GM19463 (cell line): ENCODE results near the gene ST6GALNAC6.
"Not testable (repeated sequence)": the region's sequence is repeated elsewhere in the genome, so short reads cannot be mapped to it uniquely, and the experiment has no call there.

Source experiments
- ATAC-seq: cut with Tn5 transposase; IDR thresholded peaks from one replicate; pipeline ENCODE4 v1.9.1; 2021; ENCODE audit warnings: mild to moderate bottlenecking, moderate library complexity; ENCODE audit not compliant: unreplicated experiment

Gene ST6GALNAC6

DNA sequence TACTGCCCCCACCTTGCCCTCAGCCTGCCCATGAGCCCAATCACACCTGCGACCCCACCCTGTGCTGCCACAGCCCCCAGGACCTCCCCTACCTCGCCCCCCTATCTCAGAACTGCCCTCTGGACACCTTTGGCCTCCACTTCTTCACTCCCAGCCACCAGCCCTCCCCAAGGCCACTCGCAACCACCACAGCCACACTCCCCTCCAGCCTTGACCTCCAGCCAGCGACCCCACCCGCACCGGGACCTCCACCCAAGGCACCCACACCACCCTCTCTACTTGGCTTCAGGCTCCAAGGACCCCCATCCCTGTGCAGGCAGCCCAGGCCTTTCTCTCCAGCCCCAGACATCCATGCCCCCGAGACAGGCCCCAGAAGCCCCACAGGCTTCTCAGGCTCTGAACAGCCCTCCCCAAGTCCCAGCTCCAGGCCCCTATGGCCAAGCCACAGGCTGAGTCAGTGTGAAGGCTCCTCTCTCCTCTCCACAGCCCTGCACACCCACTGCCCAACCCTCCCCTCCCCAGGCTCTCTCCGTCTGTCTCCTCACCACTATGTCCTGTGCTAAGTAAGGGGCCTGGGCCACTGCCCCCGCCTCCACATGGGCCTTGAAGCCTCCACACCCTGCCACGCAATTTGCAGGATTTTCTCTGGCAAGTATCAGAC, 24.0 kb downstream of the ST6GALNAC6 start:
- no peak for ATAC-seq

DNA sequence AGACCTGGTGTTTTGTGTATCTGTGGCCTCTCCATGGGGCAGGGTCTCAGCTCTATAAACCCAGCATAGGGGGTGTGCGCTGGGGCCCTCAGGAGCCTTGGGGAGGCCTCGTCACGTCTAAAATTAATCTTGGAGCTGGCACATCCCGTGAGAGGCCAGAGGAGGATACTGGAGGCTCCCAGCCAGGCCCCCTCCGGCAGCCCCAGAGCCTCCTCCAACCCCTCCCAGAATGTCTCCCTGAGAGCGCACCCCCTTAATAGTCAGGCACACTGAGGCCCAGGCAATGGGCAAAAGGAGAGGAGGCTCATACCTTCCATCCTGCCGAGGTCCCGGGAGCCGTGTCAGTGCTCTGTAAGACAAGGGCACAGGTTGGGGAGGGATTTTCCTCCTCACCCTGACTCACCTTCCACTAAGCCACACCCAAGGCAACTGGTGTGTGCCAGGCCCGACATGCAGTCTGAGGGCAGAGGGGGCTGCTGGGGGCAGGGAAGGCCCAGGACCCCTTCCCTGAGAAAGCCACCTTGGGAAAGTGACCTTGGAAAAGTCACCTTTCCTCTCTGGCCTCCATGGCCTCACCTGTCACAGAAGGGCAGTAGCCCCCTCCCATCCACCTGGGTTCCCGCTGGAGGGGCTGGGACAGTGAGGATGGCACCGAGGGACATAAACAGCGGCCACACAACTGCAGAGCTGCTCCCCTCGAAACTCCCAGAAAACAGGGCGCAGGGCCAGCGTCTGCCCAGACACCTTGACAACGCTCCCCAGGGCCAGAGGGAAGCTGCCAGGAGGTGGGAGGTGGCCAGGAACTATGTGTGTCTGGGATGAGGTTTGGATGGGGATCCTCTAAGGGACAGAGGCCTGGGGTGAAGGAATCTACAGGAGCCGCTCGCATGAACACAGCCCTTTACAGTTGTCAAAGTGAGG, 24.8 kb downstream of the ST6GALNAC6 start:
- ATAC-seq = no peak

DNA sequence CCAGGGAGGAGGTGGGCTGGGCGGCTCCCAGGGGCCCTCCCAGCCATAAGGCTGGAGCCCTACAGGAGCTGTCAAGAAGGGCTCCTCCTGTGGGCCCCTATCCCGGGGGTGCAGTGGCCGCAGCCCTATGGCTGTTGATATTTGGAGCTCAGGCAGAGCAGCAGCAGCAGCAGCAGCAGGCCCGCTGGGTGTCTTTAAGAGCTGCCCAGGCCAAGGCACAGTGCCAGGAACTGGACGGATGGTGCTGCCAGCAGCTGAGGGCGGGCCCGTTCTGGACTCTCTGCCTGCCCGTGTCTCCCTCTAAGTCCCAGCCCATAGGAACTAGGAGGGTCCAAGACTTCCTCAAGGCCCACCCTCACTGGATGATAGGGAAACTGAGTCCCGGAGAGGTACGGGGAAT, 25.5 kb downstream of the ST6GALNAC6 start:
- no peak for ATAC-seq

DNA sequence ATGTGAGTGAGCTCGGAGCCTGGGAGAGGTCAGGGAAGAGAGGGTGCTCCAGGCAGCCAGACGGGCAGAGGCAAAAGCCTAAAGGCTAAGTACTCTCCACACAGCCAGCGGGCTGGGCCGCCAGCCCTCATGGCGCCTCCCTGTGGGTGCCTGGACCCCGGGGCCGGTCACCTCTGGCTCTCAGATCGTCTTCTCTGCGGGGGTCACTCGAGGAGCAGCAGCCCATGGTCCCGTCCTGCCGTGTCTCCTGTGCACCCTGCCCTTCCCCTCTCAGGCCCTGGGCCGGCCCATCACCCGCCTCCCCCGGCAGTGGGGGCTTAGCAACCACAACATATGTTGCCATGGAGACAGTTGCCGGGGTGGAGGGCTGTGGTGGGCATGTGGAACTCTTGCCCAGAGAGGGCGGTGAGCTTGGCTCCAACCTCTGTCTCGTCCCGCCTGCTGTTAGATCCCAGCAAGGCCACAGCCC, 26.1 kb downstream of the ST6GALNAC6 start:
- no peak for ATAC-seq

DNA sequence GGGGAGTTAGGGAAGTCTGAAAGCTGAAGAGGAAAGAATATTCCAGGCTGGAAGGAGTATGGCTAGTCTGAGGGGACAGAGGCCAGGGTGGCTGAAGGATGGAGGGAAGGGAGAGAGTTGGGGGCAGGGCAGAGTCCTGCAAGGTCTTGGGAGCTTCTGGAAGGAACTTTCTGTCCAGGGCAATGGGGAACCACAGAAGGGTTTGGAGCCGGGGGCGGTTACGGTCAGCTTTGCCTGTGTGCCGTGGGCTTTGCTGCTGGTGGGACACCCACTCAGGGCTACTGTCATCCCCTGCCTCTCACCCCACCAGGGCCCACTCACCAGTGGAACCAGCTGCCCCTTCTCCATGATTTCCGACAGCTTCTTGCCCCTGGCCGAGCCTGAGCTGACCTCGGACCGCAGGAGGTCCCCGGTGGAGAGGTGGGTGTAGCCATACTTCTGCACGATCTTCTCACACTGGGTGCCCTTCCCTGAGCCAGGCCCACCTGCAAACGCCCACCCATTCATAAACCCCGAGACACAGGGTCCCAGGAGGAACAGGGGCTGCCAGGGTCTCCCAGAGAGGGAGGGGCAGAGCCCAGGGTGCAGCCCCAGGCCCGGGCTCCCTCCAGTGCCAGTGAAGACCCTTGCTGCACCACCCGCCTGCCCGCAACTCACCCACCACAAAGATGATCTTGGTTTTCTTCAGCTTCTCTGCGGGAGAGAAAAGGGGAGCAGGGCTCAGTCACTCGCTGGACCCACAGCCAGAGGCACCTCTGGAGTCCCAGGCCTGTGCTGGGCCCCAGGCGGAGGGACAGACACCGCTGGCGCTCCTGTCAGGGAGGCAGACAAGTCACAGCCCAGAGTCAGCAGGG, 26.8 kb downstream of the ST6GALNAC6 start:
- ATAC-seq = no peak

DNA sequence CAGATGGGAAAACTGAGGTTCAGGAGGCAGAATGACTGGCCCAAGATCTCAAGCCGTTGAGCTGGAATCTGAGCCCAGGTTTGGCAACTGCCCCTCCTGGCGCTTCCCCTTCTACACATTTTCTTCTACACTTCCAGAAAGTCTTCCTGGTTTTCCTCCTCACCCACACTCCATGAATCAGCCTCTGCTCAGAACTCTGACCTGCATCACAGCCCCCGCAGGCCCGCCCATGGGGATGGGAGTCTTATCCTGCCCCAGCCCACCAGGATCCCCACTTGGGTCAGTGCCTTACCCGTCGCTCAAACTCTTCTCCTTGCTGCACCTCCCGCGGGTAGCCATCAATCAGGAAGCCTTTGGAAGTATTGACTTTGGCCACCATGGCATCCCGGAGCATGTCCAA, 27.9 kb downstream of the ST6GALNAC6 start:
- no peak for ATAC-seq

DNA sequence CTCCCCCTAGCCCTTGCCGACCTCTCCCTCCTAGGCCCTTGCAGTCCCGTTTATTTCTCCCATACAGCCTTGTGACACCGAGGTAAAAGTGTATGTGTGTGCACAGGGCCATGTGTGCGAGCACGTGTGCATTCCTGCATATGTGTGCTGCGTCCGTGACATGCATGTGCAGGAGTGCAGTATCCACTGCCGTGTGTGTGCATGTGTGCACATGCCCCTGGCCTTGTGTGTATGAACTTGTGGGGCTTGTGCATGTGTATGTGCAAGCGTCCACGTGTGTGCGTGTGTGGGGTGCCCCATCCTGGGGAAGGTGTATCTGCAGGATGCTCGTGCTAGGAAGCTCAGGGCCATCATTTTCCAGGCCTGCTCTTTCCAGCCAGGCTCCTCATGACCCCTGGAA, 28.5 kb downstream of the ST6GALNAC6 start:
- no peak for ATAC-seq

DNA sequence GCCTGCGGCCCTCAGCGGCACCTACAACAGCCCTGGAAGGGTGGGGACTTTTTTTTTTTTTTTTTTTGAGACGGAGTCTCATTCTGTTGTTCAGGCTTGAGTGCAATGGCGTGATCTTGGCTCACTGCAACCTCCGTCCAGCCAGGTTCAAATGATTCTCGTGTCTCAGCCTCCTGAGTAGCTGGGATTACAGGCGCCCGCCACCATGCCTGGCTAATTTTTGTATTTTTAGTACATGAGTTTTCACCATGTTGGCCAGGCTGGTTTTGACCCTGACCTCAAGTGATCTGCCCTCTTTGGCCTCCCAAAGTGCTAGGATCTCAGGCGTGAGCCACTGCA, 29.3 kb downstream of the ST6GALNAC6 start:
- not testable (repeated sequence) for ATAC-seq

DNA sequence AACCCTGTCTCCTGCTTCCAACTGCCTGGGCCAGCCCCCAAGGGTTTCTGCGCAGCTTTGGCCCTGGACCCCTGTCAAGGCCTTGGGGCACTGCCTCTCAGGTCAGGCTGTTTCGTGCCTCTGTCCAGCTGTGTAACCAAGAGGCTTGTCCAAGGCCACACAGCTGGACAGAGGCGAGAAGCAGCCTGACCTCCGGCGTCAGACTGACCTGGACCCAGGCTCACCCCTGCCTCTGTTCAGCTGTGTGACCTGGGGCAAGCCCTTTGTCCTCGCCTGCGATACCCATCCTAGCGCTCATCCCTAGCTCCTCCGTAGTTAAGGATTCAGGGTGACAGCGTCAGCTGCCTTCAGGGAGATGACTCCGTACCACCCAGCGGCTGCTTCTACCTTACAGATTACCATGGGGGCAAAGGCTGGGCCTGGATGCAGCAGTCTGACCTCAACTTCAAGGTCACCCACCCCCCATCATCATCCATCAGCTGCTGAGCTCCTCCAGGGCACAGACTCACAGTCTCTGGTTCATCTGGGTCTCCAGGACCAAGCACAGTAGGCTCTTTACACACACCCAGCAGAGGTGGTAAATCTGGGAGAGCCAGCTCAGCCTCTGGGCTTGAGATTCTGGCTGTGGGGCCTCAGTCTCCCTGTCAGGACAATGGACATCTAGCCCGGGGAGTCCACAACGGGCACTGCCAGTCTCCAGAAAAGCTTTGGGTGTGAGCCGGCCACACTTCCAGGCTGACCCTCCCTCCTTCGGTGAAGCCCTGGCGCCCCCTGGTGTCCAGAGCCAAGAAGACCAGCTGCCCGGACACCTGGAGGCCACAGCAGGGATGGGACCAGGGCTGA, 29.9 kb downstream of the ST6GALNAC6 start:
- ATAC-seq = no peak

DNA sequence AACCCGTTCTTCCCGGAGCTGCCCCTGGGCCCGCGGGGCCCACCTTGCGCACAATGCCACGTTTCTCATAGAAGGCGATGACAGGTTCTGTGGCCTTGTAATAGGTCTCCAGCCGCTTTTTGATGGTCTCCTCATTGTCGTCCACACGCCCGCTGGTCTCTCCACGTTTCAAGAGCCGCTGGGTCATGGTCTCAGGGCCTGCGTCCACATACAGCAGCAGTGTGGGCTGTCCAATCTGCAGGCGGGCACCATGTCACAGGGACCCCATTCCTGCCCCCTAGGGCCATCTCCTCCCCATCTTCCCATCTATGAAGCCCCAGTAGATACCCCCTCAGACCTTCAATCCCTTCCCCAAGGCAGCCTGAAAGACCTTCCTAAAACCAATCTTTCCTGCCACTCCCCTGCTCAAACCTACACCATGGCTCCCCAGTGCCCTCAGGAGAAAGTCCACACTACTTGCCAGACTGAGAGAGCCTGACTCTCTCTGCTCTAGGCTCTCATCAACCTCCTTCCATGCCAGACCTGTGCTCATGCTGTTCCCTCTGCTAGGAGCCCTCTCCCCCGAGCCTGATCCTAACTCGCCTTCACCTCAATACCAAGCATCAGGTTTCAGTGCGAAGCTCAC, 31.0 kb downstream of the ST6GALNAC6 start:
- ATAC-seq = no peak

DNA sequence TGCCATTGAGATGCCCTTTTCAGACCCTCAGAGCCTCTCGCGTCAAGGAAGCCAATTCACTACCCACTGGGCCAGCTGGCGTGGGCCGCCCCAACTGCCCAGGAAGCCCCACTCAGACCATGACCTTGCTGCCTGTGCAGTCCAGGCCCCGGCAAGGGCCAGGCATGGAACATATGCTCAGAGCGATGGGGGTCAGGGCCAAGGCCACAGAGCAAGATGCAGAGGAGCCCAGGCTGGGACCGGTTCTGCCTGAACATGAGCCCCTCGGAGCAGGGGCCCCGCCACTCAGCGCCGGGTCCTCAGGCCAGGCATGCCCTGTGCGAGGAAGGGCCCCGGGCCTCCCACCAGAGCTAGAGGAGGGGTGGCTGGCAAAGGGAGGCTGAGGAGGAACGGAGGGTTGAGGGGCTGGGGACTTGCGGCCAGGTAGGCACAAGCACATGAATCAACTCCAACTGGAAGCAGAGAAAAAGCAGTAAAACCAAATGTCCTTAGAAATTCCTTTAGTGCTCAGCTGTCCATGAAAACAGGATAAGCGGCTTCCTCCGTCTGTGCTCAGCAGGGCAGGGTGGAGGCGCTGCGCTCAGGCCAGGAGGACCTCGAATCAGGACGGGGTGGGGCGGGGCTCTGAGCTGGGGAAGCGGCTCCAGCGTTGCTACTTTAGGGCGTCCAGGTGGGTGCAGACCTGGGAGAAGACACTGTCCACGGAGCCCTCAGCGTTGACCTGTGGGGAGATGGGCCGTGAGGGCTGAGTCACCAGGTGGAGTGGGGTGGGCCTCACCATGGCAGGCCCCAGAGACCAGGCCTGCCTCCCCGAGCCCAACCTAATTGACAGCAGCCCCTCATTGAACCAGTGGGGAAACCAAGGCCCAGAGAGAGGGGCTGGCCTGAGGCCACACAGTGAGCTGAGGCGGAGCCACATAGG, 31.8 kb downstream of the ST6GALNAC6 start:
- ATAC-seq = no peak

DNA sequence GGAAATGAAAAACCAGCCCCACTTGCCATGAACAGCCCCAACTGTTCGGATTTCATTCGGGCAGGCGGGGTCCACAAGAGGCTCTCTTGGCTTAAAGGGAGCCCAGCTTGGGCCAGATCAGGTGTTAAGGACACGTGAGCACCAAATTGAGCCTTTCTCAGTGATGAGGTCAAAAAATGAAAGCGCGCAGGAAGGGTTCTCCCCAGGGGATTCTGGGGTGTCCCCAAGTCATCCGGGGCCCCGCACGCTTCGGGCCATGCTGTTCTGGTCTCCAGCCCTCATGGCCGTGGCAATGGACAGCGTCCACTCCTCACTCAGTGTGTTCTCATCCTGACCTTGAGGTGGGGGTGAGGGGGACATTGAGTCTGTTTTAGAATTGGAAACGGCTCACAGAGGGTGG, 32.9 kb downstream of the ST6GALNAC6 start:
- ATAC-seq = no peak

DNA sequence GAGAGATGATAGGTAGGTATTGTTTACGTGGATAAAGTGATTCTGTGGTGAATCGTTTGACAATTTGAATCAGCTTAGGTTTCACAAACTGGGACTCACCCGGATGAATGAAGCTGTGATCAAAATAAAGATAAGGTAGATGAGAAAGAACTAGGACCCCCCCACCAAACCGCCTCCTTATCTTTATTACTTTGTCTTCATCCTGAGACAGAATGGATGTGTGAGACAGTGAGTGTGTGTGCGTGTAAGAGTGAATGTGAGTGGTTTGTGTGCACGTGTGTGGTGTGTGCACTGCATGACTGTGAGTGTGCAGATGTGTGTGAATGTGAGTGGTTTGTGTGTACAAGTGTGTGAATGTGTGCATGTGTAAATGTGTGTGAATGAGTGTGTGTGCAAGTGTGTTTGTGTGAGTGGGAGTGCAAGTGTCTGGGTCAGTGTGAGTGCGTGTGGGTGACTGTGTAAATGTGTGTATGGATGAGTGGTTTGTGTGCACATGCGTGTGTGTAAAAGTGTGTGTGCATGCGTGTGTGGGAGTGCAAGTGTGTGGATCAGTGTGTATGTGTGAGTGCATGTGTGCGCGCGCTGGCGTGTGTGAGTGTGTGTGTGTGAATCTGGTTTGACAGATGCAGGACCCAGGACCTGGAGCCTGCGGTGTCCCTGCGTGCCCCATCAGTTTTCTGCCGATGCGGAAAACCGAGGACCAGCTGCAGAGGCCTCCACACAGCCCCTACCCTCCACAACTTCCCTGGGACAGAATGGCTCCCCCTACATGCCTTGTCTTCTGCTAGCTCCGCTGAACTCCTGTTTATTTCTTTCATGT, 33.5 kb downstream of the ST6GALNAC6 start:
- ATAC-seq = no peak

DNA sequence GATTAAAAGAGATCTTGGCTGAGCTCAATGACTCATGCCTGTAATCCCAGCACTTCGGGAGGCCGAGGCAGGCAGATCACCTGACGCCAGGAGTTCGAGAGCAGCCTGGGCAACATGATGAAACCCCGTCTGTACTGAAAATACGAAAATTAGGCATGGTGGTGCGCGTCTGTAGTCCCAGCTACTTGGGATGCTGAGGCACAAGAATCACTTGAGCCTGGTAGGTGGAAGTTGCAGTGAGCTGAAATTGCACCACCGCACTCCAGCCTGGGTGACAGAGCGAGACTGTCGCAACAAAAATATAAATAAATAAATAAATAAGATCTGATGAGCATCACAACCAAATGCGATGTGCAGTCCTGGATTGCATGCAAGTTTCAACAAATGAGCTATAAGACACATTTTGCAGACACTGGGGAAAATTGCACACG, 36.2 kb downstream of the ST6GALNAC6 start:
- no peak for ATAC-seq

DNA sequence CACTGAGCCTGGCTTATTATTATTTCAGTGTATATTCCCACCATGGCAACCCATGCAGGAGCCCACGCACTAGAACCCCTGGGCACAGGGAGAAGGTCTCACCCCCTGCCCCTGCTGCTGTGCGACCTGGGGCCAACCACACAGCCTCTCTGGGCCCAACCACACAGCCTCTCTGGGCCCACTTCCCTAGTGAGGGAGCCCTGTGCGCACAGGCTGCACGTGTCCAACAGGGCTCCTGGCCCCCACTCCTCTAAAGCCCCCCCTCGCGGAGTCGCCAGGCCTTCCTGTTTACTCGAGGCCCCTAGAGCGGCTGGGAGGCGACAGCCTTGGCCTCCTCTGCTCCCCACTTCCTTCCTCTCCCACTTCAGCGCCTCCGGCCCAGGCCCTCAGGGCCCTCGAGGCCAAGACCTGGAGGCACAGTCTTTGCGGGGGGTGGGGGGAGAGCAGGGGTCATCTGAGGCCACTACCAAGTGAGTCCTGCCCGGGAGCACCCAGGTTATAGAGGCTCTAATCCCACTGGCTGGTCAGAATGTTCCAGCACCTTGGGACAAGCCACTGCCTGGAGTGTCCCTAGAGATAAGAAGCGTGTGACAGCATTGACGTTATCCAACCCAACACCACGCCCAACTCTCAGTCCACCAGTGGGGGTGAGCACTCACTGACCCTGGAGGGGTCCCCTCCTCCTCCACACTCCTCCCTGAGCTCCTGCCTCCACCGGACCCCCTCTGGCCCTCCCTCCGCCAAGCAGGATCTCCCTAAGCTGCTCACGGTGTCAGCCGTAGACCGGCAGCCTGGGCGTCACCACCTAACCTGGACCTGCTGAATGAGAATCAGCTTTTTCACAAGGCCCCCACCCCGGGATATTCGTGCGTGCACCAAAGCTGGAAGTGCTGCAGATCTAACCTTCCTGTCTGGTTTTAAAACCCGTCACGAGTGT, 37.1 kb downstream of the ST6GALNAC6 start:
- no peak for ATAC-seq

DNA sequence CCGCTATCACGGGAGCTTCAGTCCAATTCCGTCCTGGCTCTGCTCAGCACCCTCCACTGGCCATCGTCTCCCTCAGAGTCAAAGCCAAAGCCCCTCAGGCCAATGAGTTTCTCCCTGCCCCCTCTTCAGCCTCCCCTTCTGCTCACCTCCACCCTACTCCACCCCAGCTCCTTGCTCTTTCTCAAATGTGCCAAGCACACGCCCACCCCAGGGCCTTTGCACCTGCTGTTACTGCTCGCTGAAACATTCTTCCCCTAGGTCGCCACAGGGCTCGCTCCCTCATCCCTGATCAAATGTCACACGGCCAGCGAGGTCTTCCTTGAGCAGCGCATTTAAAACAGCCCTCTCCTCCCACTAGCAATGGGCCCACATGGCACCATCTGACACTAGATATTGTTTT, 38.6 kb downstream of the ST6GALNAC6 start:
- no peak for ATAC-seq

DNA sequence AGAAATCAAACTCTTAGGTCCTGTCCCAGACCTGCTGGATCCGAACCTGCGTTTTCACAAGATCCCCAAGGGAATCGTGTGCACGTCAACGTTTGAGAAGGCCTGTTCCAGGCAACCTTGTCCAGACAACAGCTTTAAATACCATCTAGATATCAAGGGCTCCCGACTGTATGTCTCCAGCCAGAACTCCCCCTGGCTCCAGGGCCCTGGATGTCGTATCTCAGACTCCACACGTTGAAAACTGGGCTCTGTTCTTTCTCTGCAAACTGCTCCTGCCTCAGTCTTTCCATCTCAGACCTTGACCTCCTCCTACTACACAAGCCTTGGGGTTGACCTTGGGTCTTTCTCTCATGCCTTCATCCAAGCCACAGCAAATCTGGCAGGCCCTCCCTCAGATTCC, 39.1 kb downstream of the ST6GALNAC6 start:
- no peak for ATAC-seq
